GM12872 (cell line): ENCODE data around the gene MAL.

Experiments
- TF ChIP-seq, protein P1 (sequence below): IDR thresholded peaks from 3 replicates; pipeline ENCODE4 v1.5.1; 2011; ENCODE audit warnings: low read depth, mild to moderate bottlenecking, low read length, moderate library complexity; ENCODE audit not compliant: insufficient read depth

MAL gene

DNA sequence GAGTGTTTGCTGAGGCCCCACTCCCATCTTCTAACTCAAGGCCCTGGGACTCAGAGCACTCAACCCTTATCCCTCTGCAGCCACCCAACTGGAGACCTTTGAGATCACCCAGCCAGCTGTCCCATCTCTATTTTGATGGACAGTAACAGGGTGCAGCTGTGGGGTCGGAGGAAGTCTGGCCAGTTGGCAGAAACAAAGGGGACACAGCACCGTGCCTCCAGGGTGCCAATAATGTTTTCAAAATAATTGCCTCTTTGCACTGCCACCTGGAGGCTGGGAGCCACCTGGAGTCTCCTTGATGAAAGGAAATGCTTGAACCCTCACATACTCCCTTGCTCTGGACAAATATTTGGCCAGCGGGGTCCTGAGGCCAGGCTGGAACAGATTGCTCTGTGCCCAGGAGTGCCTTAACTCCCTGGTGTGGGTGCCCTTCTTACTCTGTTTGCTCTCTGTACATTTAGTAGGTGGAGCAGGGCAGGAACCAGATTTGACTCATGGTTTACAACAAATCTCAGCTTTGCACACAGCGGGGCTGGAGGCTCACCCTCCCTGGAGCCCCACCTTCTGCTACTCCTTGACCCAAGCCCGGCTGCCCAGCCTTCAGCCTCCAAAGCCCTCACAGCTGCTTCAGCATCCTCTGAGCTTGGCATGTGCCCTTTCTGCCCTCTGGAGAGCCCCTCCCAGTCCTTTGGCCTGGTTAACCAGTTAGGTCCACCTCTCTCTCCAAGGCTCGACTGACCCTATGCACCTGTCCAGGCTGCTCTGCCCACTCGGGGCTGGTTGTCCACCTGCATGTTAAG lies 17.2 kb downstream of the MAL start:
- TF ChIP-seq, protein P1, sequence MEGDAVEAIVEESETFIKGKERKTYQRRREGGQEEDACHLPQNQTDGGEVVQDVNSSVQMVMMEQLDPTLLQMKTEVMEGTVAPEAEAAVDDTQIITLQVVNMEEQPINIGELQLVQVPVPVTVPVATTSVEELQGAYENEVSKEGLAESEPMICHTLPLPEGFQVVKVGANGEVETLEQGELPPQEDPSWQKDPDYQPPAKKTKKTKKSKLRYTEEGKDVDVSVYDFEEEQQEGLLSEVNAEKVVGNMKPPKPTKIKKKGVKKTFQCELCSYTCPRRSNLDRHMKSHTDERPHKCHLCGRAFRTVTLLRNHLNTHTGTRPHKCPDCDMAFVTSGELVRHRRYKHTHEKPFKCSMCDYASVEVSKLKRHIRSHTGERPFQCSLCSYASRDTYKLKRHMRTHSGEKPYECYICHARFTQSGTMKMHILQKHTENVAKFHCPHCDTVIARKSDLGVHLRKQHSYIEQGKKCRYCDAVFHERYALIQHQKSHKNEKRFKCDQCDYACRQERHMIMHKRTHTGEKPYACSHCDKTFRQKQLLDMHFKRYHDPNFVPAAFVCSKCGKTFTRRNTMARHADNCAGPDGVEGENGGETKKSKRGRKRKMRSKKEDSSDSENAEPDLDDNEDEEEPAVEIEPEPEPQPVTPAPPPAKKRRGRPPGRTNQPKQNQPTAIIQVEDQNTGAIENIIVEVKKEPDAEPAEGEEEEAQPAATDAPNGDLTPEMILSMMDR = no peak

DNA sequence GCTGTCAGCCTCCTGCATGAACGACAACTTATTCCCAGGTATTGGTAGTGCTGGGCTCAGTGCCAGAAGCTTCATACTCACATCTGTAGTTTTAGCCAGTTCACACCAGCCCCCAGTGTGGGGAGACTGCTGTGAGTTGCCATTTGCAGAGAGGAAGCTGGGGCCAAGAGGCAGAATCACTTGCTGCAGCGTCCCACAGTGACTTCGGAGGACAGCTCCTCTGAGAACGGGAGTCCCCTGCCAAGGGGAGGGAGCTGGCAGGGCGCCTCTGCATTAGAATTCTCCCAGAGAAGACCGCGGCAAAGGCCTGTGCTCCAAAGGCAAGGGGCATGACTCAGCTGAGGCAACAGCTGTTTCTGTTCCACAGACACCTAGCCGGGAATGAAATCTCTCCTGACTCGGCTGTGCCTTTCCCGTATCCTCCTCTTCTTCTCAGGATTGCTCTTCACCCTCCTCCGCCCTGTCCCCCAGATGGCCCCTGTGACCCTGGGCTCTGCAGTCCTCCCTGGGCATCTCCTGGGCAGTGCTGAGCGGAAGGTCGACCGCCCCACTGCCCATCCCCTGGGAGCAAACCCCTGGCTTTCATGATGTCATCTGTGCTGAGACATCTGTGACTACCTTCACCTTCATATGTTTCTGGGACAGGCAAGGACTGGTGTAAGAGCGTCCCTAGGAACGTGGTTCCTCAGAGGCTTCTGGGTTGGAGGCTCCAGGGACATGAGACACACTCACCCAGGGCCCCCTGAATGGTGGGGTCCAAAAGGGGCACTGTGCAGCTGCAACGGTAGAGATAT lies 18.0 kb downstream of the MAL start:
- TF ChIP-seq, protein P1 = no peak

DNA sequence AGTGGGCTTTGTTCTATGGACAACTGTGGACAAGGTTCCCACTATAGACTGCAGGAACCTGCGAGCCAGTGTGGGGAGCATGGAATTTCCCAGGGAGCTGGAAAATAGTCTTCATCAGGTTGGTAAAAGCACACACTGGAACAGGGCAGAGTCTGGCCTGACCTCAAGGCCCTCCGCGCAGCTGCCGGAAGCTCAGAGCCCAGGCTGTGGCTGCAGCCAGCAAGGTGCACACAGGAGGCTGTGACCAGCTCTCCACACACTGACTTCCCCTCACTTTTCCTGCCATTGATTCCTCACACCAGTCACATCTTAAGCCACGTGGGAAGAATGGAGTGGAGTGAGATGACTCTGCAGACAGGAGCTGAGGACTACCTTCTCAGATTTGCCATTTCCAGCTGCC lies 19.1 kb downstream of the MAL start:
- TF ChIP-seq, protein P1 = no peak

DNA sequence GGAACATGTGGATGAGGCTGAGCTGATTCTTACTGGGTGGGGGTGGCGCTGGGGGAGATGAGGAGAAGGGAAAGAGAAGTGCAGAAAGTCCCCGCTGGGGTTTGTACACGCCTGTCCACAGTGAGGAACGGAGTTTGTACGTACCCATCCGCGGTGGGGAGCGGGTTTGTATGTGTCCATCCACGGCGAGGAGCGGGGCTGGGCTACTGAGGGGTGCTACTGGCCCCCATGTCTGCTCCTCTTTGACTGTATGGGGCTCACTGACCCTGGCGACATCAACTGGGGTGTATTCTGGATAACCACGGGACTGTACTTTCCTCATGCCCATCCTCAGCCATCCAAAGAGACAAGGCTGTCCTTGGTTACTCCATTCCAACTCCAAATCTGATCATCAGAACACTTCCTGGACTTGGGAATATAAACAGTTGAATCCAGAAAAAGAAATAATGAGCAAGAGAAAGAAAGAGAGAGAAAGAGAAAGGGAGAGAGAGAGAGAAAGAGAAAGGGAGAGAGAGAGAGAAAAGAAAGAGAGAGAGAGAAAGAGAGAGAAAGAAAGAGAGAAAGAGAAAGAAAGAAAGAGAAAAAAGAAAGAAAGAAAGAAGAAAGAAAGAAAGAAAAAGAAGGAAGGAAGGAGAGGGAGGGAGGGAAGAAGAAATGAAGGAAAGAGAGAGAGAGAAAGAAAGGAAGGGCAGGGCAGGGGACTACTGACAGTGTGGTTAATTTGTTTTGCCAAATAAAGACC lies 21.0 kb downstream of the MAL start:
- TF ChIP-seq, protein P1 = no peak

DNA sequence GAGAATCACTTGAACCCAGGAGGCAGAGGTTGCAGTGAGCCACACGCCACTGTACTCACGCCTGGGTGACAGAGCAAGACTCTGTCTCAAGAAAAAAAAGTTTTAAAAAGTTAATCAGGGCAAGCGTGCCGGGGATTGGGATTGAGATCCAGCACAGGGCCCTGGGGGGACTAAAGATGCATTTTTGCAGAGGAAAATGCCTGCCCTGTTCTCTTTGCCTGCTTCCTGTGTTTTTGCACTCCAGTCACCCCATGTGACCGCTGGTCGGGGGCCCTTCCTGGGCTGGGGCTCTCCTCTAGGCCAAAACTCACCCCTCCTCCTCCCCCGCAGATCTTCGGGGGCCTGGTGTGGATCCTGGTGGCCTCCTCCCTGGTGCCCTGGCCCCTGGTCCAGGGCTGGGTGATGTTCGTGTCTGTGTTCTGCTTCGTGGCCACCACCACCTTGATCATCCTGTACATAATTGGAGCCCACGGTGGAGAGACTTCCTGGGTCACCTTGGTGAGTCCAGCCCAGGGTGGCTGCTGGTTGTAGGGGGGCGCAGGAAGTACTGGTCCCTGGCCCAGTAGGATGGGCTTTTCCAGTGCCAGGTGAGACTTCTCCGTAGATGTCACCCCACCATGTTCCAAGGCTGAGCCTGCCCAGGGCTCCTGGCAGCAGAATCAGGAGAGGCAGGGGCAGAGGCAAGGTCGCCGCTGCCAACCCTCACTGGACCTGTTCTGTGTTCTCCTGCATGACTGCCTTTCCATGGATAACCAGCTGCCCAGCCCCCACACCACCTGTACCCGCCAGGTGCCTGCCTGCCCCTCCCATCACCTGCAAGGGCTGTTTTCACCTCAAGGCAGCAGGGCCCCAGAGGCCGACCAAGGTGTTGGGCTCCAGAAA lies 22.4 kb downstream of the MAL start:
- TF ChIP-seq, protein P1 = no peak

DNA sequence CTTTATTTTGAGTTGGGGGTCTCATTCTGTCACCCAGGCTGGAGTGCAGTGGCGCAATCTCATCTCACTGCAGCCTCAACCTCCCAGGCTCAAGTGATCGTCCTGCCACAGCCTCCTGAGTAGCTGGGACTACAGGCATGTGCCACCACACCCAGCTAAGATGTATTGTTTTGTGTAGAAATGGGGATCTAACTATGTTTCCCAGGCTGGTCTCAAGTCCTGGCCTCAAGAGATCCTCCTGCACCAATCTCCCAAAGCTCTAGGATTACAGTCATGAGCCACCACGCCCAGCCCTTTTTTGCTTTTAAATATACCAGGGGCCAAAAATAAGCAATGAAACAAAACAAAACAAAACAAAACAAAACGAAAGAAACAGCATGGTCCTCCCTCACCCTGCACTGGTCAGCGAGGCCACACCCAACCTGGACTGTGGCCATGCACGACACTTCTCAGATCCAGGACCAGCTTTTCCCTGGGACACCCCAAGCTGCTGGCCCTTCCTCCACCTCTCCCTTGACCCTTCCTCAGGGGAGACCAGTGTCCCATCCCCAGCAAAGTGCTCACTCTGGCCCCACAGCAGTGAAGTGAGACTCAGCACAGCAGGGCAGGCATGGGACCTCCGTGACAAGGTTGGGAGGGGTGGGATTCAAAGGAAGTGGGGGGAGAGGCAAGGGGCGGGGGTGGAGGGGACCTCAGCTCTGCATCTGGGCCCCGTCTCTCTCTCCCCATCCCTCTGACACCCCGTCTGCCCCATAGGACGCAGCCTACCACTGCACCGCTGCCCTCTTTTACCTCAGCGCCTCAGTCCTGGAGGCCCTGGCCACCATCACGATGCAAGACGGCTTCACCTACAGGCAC lies 23.5 kb downstream of the MAL start:
- TF ChIP-seq, protein P1 = no peak
